ENCODE measurements around the gene VPS35. TPM values are rescaled to one million over a fixed set of nuclear protein-coding genes. Genes with fewer than 3 reads are reported as not detected.

VPS35 gene
- total and polyA plus RNA-seq, 2 of the 13 experiments (the other 11 are each of a cell fraction or from before 2014, with no cell fraction given), result 30.7 to 136 TPM

- TF ChIP-seq HBP1 (CRISPR knock-in tag; IDR thresholded peaks at IDR 0.05; ENCODE audit: low read depth) (peak; percentile 99), PLSCR1 (CRISPR knock-in tag; IDR thresholded peaks at IDR 0.05; ENCODE audit: borderline replicate concordance) (no peak), TCF7L2 (IDR thresholded peaks at IDR 0.05; ENCODE audit: low read depth, low read length) (no peak), CENPBD1 (CRISPR knock-in tag; IDR thresholded peaks at IDR 0.05; ENCODE audit: borderline replicate concordance, low read depth) (no peak), ZNF557 (CRISPR knock-in tag; IDR thresholded peaks at IDR 0.05) (no peak), CSRNP1 (CRISPR knock-in tag; IDR thresholded peaks at IDR 0.05) (peak; percentile 91), ZNF260 (CRISPR knock-in tag; IDR thresholded peaks at IDR 0.05; ENCODE audit: borderline replicate concordance, low read depth) (no peak), MEF2D (CRISPR knock-in tag; IDR thresholded peaks at IDR 0.05) (no peak; the same call in 1 of the 2 replicates), HMG20A (CRISPR knock-in tag; IDR thresholded peaks at IDR 0.05; ENCODE audit: borderline replicate concordance) (no peak), HNF1B (CRISPR knock-in tag; IDR thresholded peaks at IDR 0.05) (no peak; the same call in 1 of the 2 replicates), ZZZ3 (CRISPR knock-in tag; IDR thresholded peaks at IDR 0.05; ENCODE audit: borderline replicate concordance) (no peak; the same call in 1 of the 2 replicates), ZNF737 (CRISPR knock-in tag; IDR thresholded peaks at IDR 0.05; ENCODE audit: borderline replicate concordance) (no peak), YY1 (IDR thresholded peaks at IDR 0.05; ENCODE audit: insufficient read depth, insufficient replicate concordance, low read depth, low read length) (peak; percentile 77), SKI (IDR thresholded peaks at IDR 0.05; ENCODE audit: partially characterized antibody) (no peak), ZNF574 (CRISPR knock-in tag; IDR thresholded peaks at IDR 0.05) (no peak; the same call in none of the 2 replicates), ZNF333 (CRISPR knock-in tag; IDR thresholded peaks at IDR 0.05; ENCODE audit: borderline replicate concordance) (no peak; the same call in 1 of the 2 replicates), ZNF607 (CRISPR knock-in tag; IDR thresholded peaks at IDR 0.05; ENCODE audit: borderline replicate concordance) (no peak), ZNF136 (CRISPR knock-in tag; IDR thresholded peaks at IDR 0.05; ENCODE audit: low read depth) (peak; percentile 88)
These were observed 645 bp upstream of the VPS35 start, which contains the start of gene ORC6 (continued) for GRCh38 chr16:46689365-46690280.
